Activated CD8-positive, alpha-beta memory T cell treated with anti-CD3 and anti-CD28 coated beads for 48 hours (primary cell): ENCODE results near the gene COL5A3.

Experiments
- DNase-seq, 3 experiments: peaks; one replicate each; pipeline ENCODE4 v3.0.0-alpha.2; 2020; ENCODE audit warnings: low read depth in 2 of 3, low spot score in 2 of 3

The COL5A3 gene

GRCh38 chr19:10011974-10012373, 1.7 kb upstream of the COL5A3 start:
- no peak for DNase-seq

- no peak for DNase-seq
Measured at GRCh38 chr19:10010939-10011338, 635 bp upstream of the COL5A3 start.

GRCh38 chr19:10009714-10010224, 535 bp downstream of the COL5A3 start:
- DNase-seq = no peak

GRCh38 chr19:10008184-10008765, 2.0 kb downstream of the COL5A3 start:
- no peak for DNase-seq

GRCh38 chr19:10007371-10008183, 2.7 kb downstream of the COL5A3 start:
- no peak for DNase-seq

- no peak for DNase-seq
Measured at GRCh38 chr19:10006752-10007323, 3.5 kb downstream of the COL5A3 start.

- no peak for DNase-seq
Measured at GRCh38 chr19:10006335-10006708, 4.0 kb downstream of the COL5A3 start.

GRCh38 chr19:10005632-10006334, 4.5 kb downstream of the COL5A3 start:
- DNase-seq = no peak

GRCh38 chr19:10004617-10005016, 5.7 kb downstream of the COL5A3 start:
- no peak for DNase-seq

- DNase-seq = no peak
Measured at GRCh38 chr19:10003271-10003670, 7.0 kb downstream of the COL5A3 start.

GRCh38 chr19:10001899-10002298, 8.4 kb downstream of the COL5A3 start:
- DNase-seq = no peak

- peak in 2 of 3 experiments; percentile 32 to 48 for DNase-seq
Measured at GRCh38 chr19:10000171-10000826, 10.0 kb downstream of the COL5A3 start.

GRCh38 chr19:9996541-9996940, 13.8 kb downstream of the COL5A3 start:
- no peak for DNase-seq

- DNase-seq = no peak
Measured at GRCh38 chr19:9995999-9996398, 14.3 kb downstream of the COL5A3 start.

GRCh38 chr19:9995084-9995483, 15.2 kb downstream of the COL5A3 start:
- no peak for DNase-seq

- no peak for DNase-seq
Measured at GRCh38 chr19:9991425-9992191, 18.7 kb downstream of the COL5A3 start.

GRCh38 chr19:9989504-9989903, 20.8 kb downstream of the COL5A3 start:
- no peak for DNase-seq

- DNase-seq = no peak
Measured at GRCh38 chr19:9986787-9987281, 23.5 kb downstream of the COL5A3 start.

GRCh38 chr19:9981406-9982260, 28.7 kb downstream of the COL5A3 start:
- DNase-seq = no peak
